Psoas muscle (tissue), 8 donors: Measurements from ENCODE around the gene GJB6. TPM values are rescaled to one million over a fixed set of nuclear protein-coding genes. Genes with fewer than 3 reads are reported as not detected.

Source experiments
- ATAC-seq, 4 donors: fragments of 200-7000 bp; cut with Tn5 transposase; one replicate each; pipeline ENCODE4 v1.9.1; 2020; ENCODE audit warnings: moderate library complexity in 3 of 4, mild to moderate bottlenecking in 2 of 4
- DNase-seq, 2 donors: peaks; one replicate each; pipeline ENCODE4 v3.0.0-alpha.2; 2020
- H3K27ac ChIP-seq: fragments of 200-600 bp; one replicate; pipeline ENCODE4 v1.8.0; 2022
- H3K27me3 ChIP-seq, 3 donors: fragments of 200-600 bp in 1 of 3; one replicate each; pipeline versions ENCODE4 v1.6.1 to v1.8.0; 2013 to 2022; ENCODE audit warnings: low read length in 2 of 3, mild to moderate bottlenecking in 2 of 3, moderate library complexity in 1 of 3; ENCODE audit not compliant: insufficient read depth in 3 of 3
- H3K36me3 ChIP-seq, 2 donors: fragments of 200-600 bp in 1 of 2; one replicate each; pipeline versions ENCODE4 v1.6.1 to v1.8.0; 2013 to 2022; ENCODE audit warnings: low read depth in 1 of 2, mild to moderate bottlenecking in 1 of 2, moderate library complexity in 1 of 2; ENCODE audit not compliant: insufficient read depth in 1 of 2
- H3K4me1 ChIP-seq: fragments of 200-600 bp; one replicate; pipeline ENCODE4 v1.8.0; 2022
- H3K4me3 ChIP-seq: fragments of 200-600 bp; one replicate; pipeline ENCODE4 v1.8.0; 2022; ENCODE audit warnings: mild to moderate bottlenecking
- H3K9me3 ChIP-seq: fragments of 200-600 bp; one replicate; pipeline ENCODE4 v1.8.0; 2022
- CTCF ChIP-seq: fragments of 200-600 bp; IDR thresholded peaks from one replicate; pipeline ENCODE4 v1.8.0; 2022; ENCODE audit warnings: antibody characterized with exemption
- WGBS, 3 donors: extraction: QIAGEN DNeasy Blood & Tissue Kit; methylation state at CpG; one replicate each; pipeline versions ENCODE4 v1.1.6 to v1.1.7; 2013; 5-methylcytosine and 5-hydroxymethylcytosine counted together
- intact Hi-C, 2 donors: fragments of 100-400 bp; cut with DNase I; formaldehyde crosslinking; loops; one replicate each; pipeline versions ENCODE4 v1.11.0 to v1.14.2; 2022
- polyA plus RNA-seq, 3 donors: library from polyadenylated mRNA; stranded (reverse); fragments of 200-250 nt; gene quantifications; one replicate each; pipeline ENCODE4 v1.2.3, GENCODE V29; 2013
- total RNA-seq, 4 donors: library from RNA; stranded (reverse); fragmentation: NEBNext Ultra II Directional in 2 of 4; extraction: Animal tissue kit (Norgen Biotek cat#: 25700) in 2 of 4; gene quantifications; one replicate each; pipeline versions ENCODE4 v1.2.1 to v1.2.4, GENCODE V29; 2021 to 2023
- donor health status: healthy with polysubstance abuse.
- donor health status: DM: no; HTN: no; CAD: no; lungs with moderate emphysema.
- donor health status: Bipolar disorder and iron deficiency.
- donor health status: healthy.
- donor health status: DM: yes; HTN: yes; CAD: no.
- donor health status: DM: no; HTN: no; CAD: no.
- donor health status: DM: no; HTN: no; CAD: no.
- donor health status: DM: yes; HTN: yes; CAD: no.

The GJB6 gene
- total and polyA plus RNA-seq, 7 donors, result 0.03 TPM; not detected in 6

GRCh38 chr13:20258963-20259288 lies 26.8 kb upstream of the GJB6 start:
- ATAC-seq, result no peak
- Histone ChIP-seq H3K36me3 (no peaks in the 10 kb centered on the region), H3K4me1 (no peaks in the 10 kb centered on the region), H3K27ac (no peak overlapping the region), H3K9me3 (no peaks in the 10 kb centered on the region), H3K4me3 (no peak overlapping the region), H3K27me3 (no peaks in the 10 kb centered on the region)
- DNase-seq, result no peak
- 58 to 61% (median 59%) methylated on average over 4 of the region's 4 CpGs for WGBS, 3 donors
- TF ChIP-seq CTCF, result no peak
- intact Hi-C loops, result no loop called here

DNA sequence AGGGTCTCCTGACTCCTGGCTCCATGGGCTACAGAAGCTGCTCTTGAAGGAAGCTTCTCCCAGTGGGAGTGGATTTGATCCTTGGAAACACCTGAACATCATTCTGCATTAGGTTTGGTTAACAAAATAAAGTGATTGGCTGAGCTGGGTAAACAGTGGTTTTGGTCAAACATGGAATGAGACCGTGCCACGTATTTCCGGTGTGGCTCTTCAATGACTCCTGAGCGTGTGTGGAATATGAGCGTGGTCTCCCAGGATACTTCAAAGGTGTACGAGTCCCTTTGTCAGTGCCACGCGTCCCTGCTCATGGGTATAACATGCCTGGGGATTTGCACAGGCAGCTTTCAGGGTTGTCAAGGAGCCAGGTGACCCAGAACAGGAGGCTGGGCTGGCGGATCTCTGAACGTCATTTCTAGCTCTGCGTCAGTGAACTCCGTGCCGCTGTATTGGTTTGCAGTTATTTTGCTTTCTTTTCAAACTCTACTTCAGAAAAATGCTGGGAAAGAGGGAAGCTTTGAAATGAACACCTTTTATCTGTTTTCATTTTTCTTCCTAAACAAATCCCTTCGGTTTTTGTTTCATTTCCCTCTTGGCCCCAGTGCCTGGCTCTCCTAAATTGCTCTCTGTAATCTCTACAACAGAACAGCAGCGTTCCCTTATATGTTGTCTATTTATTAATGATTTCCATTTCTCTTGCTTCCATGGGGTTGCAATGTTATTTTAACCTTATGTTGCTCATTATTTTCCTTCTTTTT lies 26.3 kb upstream of the GJB6 start:
- Histone ChIP-seq H3K4me1 (no peaks in the 10 kb centered on the region), H3K27me3 (peaks cover 0 to 5% (median 0%) of the 10 kb centered on the region in 3 donors), H3K4me3 (no peak overlapping the region), H3K36me3 (no peaks in the 10 kb centered on the region), H3K27ac (no peak overlapping the region), H3K9me3 (no peaks in the 10 kb centered on the region)
- DNase-seq (no peak), ATAC-seq (no peak)
- intact Hi-C loops, result no loop called here
- WGBS, 3 donors, result 75 to 85% (median 77%) methylated on average over 15 of the region's 15 CpGs
- no peak for TF ChIP-seq CTCF

DNA sequence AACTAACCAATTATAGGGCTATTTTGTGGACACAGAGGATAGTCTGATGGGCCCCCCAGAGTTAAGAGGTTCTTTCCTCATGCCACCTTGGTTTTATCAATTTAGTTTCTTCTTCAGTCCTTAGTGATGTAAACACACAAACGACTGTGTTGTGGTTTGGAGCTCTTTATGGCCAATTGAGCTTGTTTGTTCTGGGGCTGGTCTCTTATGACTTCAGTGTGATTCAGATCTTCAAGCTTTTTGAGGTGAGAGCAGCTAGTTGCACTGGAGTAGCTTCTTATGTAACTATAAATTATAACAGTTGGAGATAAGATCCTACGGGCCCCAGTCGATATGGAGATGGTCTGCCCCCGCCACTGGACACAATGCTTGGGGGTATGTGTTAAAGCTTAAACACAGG lies 22.0 kb upstream of the GJB6 start:
- Histone ChIP-seq H3K27me3 (peaks cover 0 to 7% (median 0%) of the 10 kb centered on the region in 3 donors), H3K4me1 (no peaks in the 10 kb centered on the region), H3K36me3 (no peaks in the 10 kb centered on the region), H3K27ac (no peak overlapping the region), H3K9me3 (no peaks in the 10 kb centered on the region), H3K4me3 (no peak overlapping the region)
- 70 to 85% (median 75%) methylated on average over 4 of the region's 4 CpGs for WGBS, 3 donors
- ATAC-seq, result no peak
- DNase-seq, result no peak
- intact Hi-C loops, result no loop called here
- no peak for TF ChIP-seq CTCF

GRCh38 chr13:20249913-20250312 lies 17.8 kb upstream of the GJB6 start:
- Histone ChIP-seq H3K9me3 (no peaks in the 10 kb centered on the region), H3K4me1 (no peaks in the 10 kb centered on the region), H3K36me3 (no peaks in the 10 kb centered on the region), H3K27ac (no peak overlapping the region), H3K27me3 (peaks cover 0 to 13% (median 1%) of the 10 kb centered on the region in 3 donors), H3K4me3 (no peak overlapping the region)
- no peak for DNase-seq
- no peak for ATAC-seq
- intact Hi-C loops, result no loop called here
- 86 to 89% (median 87%) methylated on average over 5 of the region's 5 CpGs for WGBS, 3 donors
- TF ChIP-seq CTCF, result no peak

DNA sequence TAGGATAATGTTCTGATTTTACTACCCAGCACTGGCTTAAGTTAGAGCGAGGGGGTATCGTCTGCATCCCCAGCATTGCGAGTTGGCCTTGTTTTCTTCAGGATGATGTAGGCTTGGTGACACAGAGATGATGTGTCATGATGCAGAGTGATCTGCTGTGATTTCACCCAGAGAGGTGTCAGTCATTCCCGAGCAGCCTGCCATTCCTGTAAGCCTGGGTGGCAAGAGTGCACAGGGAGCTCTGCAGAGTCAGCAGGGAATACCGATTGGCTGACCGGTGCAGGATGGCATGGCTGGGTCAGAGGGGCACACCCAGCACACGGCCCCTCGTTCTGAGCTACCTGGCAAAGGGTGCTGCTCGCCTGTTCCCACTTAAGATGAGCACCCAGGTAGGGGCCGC lies 15.8 kb upstream of the GJB6 start:
- no peak for ATAC-seq
- no peak for TF ChIP-seq CTCF
- no peak for DNase-seq
- no peaks in the 10 kb centered on the region for H3K9me3 ChIP-seq
- no peaks in the 10 kb centered on the region for H3K4me1 ChIP-seq
- peaks cover 0 to 6% (median 1%) of the 10 kb centered on the region in 3 donors for H3K27me3 ChIP-seq
- no peak overlapping the region for H3K27ac ChIP-seq
- intact Hi-C loops, result no loop called here
- WGBS, 3 donors, result 82 to 92% (median 82%) methylated on average over 10 of the region's 10 CpGs
- no peaks in the 10 kb centered on the region for H3K36me3 ChIP-seq
- no peak overlapping the region for H3K4me3 ChIP-seq
